Hepatocyte (in vitro differentiated cells): ENCODE results near the gene DCAF12. TPM values are rescaled to one million over a fixed set of nuclear protein-coding genes. Genes with fewer than 3 reads are reported as not detected.

ENCODE experiments used
- DNase-seq: peaks from one replicate; pipeline ENCODE4 v3.0.0-alpha.2; 2016; ENCODE audit warnings: low spot score
- H2AFZ ChIP-seq: fragments of 200-600 bp; sonication (generic); 2 replicates; pipeline ENCODE4 v1.6.0; 2016; ENCODE audit warnings: antibody characterized with exemption, mild to moderate bottlenecking
- H3K27ac ChIP-seq: fragments of 200-600 bp; sonication (generic); 2 replicates; pipeline ENCODE4 v1.5.1; 2016; ENCODE audit warnings: mild to moderate bottlenecking
- H3K27me3 ChIP-seq: fragments of 200-600 bp; sonication (generic); 2 replicates; pipeline ENCODE4 v1.6.1; 2016
- H3K36me3 ChIP-seq: fragments of 200-600 bp; sonication (generic); replicated peaks from 2 replicates; pipeline ENCODE4 v1.5.1; 2016; ENCODE audit warnings: low read depth; ENCODE audit not compliant: insufficient read depth
- H3K4me1 ChIP-seq: fragments of 200-600 bp; sonication (generic); 2 replicates; pipeline ENCODE4 v1.5.1; 2016; ENCODE audit warnings: mild to moderate bottlenecking, moderate library complexity; ENCODE audit not compliant: insufficient read depth
- H3K4me2 ChIP-seq: fragments of 200-600 bp; sonication (generic); 2 replicates; pipeline ENCODE4 v1.6.0; 2016
- H3K4me3 ChIP-seq: fragments of 200-600 bp; sonication (generic); 2 replicates; pipeline ENCODE4 v1.5.1; 2016; ENCODE audit warnings: mild to moderate bottlenecking
- H3K79me2 ChIP-seq: fragments of 200-600 bp; sonication (generic); 2 replicates; pipeline ENCODE4 v1.6.0; 2017; ENCODE audit warnings: mild to moderate bottlenecking
- H3K9me2 ChIP-seq: fragments of 200-600 bp; sonication (generic); replicated peaks from 2 replicates; pipeline ENCODE4 v1.6.0; 2017; ENCODE audit warnings: mild to moderate bottlenecking; ENCODE audit not compliant: insufficient read depth
- H3K9me3 ChIP-seq: fragments of 200-600 bp; sonication (generic); 2 replicates; pipeline ENCODE4 v1.5.1; 2016; ENCODE audit warnings: low read depth, mild to moderate bottlenecking
- H4K20me1 ChIP-seq: fragments of 200-600 bp; sonication (generic); 2 replicates; pipeline ENCODE4 v1.6.0; 2016; ENCODE audit warnings: mild to moderate bottlenecking; ENCODE audit not compliant: insufficient read depth, poor library complexity, severe bottlenecking
- EZH2 ChIP-seq: fragments of 200-600 bp; sonication (generic); IDR thresholded peaks from 2 replicates; pipeline ENCODE4 v1.6.1; 2016; ENCODE audit warnings: antibody characterized with exemption, mild to moderate bottlenecking, borderline replicate concordance
- EZH2phosphoT487 ChIP-seq: fragments of 200-600 bp; sonication (generic); IDR thresholded peaks from one replicate; pipeline ENCODE4 v1.6.1; 2018; ENCODE audit warnings: antibody characterized with exemption, mild to moderate bottlenecking, low read depth, moderate library complexity; ENCODE audit not compliant: unreplicated experiment, severe bottlenecking
- WGBS: methylation state at CpG from one replicate; pipeline ENCODE4 v1.1.6; 2016; ENCODE audit warnings: low lambda C conversion rate; ENCODE audit errors: missing lambda C conversion rate; 5-methylcytosine and 5-hydroxymethylcytosine counted together
- polyA plus RNA-seq: library from polyadenylated mRNA; unstranded; fragments of >200 nt; fragmentation: Nextera tagmentation; extraction: Ambion mirVana; gene quantifications from 2 replicates; pipeline ENCODE4 v1.2.1, GENCODE V29; 2016
- total RNA-seq: library from RNA; depleted of rRNA; stranded (reverse); fragments of >200 nt; gene quantifications from 2 replicates; pipeline ENCODE4 v1.2.3, GENCODE V29; 2014
- TF ChIP-seq, protein P1 (sequence below): fragments of 200-600 bp; sonication (generic); IDR thresholded peaks from 2 replicates; pipeline ENCODE4 v1.5.1; 2016; ENCODE audit warnings: antibody characterized with exemption, mild to moderate bottlenecking; ENCODE audit not compliant: poor library complexity

DCAF12 gene
- total and polyA plus RNA-seq, 2 experiments from 2014 or later, result 23.9 to 43.3 TPM

DNA sequence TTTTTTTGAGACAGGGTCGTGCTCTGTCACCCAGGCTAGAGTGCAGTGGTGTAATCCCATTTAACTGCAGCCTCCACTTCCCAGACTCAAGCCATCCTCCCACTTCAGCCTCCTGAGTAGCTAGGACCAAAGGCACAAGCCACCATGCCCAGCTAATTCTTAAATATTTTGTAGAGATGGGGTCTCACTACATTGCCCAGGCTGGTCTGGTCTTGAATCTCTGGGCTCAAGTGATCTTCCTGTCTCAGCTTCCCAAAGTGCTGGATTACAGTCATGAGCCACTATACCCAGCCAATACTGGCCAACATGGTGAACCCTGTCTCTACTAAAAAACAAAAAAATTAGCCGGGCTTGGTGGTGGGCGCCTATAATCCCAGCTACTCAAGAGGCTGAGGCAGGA, 6.8 kb downstream of the DCAF12 start:
- Histone ChIP-seq H3K9me3 (no peaks in the 10 kb centered on the region), H3K4me3 (no peak overlapping the region), H2AFZ (no peak overlapping the region), H3K79me2 (peaks cover 93% of the 10 kb centered on the region), H3K4me2 (no peak overlapping the region), H3K27me3 (no peaks in the 10 kb centered on the region), H4K20me1 (peaks cover 9% of the 10 kb centered on the region), H3K27ac (no peak overlapping the region), H3K36me3 (peaks cover 4% of the 10 kb centered on the region), H3K4me1 (peaks cover 5% of the 10 kb centered on the region), H3K9me2 (no peaks in the 10 kb centered on the region)
- TF ChIP-seq, protein P1, sequence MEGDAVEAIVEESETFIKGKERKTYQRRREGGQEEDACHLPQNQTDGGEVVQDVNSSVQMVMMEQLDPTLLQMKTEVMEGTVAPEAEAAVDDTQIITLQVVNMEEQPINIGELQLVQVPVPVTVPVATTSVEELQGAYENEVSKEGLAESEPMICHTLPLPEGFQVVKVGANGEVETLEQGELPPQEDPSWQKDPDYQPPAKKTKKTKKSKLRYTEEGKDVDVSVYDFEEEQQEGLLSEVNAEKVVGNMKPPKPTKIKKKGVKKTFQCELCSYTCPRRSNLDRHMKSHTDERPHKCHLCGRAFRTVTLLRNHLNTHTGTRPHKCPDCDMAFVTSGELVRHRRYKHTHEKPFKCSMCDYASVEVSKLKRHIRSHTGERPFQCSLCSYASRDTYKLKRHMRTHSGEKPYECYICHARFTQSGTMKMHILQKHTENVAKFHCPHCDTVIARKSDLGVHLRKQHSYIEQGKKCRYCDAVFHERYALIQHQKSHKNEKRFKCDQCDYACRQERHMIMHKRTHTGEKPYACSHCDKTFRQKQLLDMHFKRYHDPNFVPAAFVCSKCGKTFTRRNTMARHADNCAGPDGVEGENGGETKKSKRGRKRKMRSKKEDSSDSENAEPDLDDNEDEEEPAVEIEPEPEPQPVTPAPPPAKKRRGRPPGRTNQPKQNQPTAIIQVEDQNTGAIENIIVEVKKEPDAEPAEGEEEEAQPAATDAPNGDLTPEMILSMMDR, result no peak
- TF ChIP-seq EZH2phosphoT487 (no peak), EZH2 (no peak)
- no peak for DNase-seq
- 100% methylated on average over 3 of the region's 3 CpGs for WGBS

DNA sequence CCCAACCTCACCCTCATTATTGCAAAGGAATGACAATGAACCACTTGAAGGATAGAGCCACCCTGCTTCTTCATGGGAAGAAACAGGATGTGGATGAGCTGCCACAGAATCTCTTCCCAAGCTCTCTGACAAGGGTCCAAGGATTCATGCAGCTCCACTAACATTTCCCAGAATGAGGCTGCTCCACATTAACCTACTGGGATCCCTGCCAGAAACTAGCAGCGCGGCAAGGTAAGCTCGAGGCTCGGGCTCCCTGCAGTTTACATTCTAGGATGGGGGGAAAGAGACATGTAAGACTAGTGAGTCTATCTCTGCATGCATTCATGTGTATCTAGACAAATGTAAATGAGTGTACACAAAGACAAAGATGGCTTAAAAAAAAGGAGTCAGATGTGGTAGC, 12.1 kb downstream of the DCAF12 start:
- no peaks in the 10 kb centered on the region for H3K27me3 ChIP-seq
- DNase-seq, result no peak
- TF ChIP-seq EZH2 (no peak), EZH2phosphoT487 (no peak)
- TF ChIP-seq, protein P1, result no peak
- H3K36me3 ChIP-seq, result no peaks in the 10 kb centered on the region
- no peaks in the 10 kb centered on the region for H3K9me3 ChIP-seq
- H3K4me1 ChIP-seq, result no peaks in the 10 kb centered on the region
- H2AFZ ChIP-seq, result no peak overlapping the region
- peaks cover 7% of the 10 kb centered on the region for H4K20me1 ChIP-seq
- H3K79me2 ChIP-seq, result peaks cover 78% of the 10 kb centered on the region
- H3K4me2 ChIP-seq, result no peak overlapping the region
- H3K27ac ChIP-seq, result no peak overlapping the region
- WGBS, result 83% methylated on average over 4 of the region's 4 CpGs
- H3K9me2 ChIP-seq, result no peaks in the 10 kb centered on the region
- no peak overlapping the region for H3K4me3 ChIP-seq

DNA sequence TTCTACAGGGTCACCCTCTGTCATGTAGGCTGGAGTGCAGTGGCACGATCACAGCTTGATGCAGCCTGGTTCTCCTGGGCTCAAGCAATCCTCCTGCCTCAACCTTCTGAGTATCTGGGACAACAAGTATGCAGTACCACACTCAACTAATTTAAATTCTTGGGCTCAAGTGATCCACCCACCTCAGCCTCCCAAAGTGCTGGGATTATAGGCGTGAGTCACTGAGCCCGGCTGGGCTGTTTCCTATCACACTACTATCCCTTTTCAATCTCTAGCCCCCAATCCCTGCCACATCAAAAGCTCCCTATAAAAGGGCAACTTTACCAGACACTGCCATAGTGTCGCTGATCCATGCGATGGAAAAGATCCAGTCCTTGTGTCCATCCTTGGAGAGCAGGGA, 20.4 kb downstream of the DCAF12 start:
- Histone ChIP-seq H3K36me3 (no peaks in the 10 kb centered on the region), H3K79me2 (peaks cover 11% of the 10 kb centered on the region), H3K9me2 (no peaks in the 10 kb centered on the region), H3K4me3 (no peak overlapping the region), H4K20me1 (peaks cover 9% of the 10 kb centered on the region), H3K4me1 (no peaks in the 10 kb centered on the region), H2AFZ (no peak overlapping the region), H3K9me3 (no peaks in the 10 kb centered on the region), H3K27ac (no peak overlapping the region), H3K27me3 (no peaks in the 10 kb centered on the region), H3K4me2 (no peak overlapping the region)
- 65% methylated on average over 5 of the region's 5 CpGs for WGBS
- no peak for DNase-seq
- no peak for TF ChIP-seq EZH2phosphoT487
- TF ChIP-seq, protein P1, result no peak
- TF ChIP-seq EZH2, result no peak

DNA sequence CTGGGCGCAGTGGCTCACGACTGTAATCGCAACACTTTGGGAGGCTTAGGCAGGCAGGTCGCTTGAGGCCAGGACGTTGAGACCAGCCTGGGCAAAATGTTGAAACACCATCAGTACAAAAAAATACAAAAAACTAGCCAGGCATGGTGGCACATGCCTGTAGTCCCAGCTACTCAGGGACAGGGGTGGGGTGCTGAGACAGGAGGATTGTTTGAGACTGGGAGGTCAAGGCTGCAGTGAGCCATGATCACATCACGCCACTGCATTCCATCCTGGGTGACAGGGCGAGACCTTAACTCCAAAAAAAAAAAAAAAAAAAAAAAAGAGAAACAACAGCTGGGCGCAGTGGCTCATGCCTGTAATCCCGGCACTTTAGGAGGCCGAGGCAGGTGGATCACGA, 23.7 kb downstream of the DCAF12 start:
- Histone ChIP-seq H3K9me2 (no peaks in the 10 kb centered on the region), H3K9me3 (no peaks in the 10 kb centered on the region), H3K27ac (no peak overlapping the region), H3K27me3 (no peaks in the 10 kb centered on the region), H3K36me3 (no peaks in the 10 kb centered on the region), H3K4me2 (no peak overlapping the region), H3K79me2 (peaks cover 6% of the 10 kb centered on the region), H4K20me1 (no peaks in the 10 kb centered on the region), H3K4me3 (no peak overlapping the region), H3K4me1 (no peaks in the 10 kb centered on the region), H2AFZ (no peak overlapping the region)
- TF ChIP-seq, protein P1, result no peak
- TF ChIP-seq EZH2, result no peak
- TF ChIP-seq EZH2phosphoT487, result no peak
- DNase-seq, result no peak
- WGBS, result 96% methylated on average over 11 of the region's 11 CpGs
